B cell (primary cell): Measurements from ENCODE around the gene AGBL3. TPM values are rescaled to one million over a fixed set of nuclear protein-coding genes. Genes with fewer than 3 reads are reported as not detected.

Experiments
- ATAC-seq: fragments of 200-7000 bp; cut with Tn5 transposase; one replicate; pipeline ENCODE4 v1.10.0; 2021; ENCODE audit warnings: low read depth, mild to moderate bottlenecking, moderate number of reproducible peaks, moderate library complexity
- CTCF ChIA-PET: fragments of 350-600 bp; sonication (Branson Sonifier 250); formaldehyde crosslinking; loops from one replicate; lab custom pipeline; 2021; ENCODE audit warnings: antibody characterized with exemption, inconsistent platforms; lab: Charles Lee
- POLR2A ChIA-PET: fragments of 350-600 bp; sonication (Branson Sonifier 250); formaldehyde crosslinking; loops from one replicate; lab custom pipeline; 2021; ENCODE audit warnings: antibody characterized with exemption; lab: Charles Lee
- DNase-seq: peaks from one replicate; pipeline ENCODE4 v3.0.0; 2013
- H2AFZ ChIP-seq: 2 replicates; pipeline ENCODE4 v1.6.1; 2012; ENCODE audit warnings: mild to moderate bottlenecking, low read depth, low read length; ENCODE audit not compliant: insufficient read depth, poor library complexity, severe bottlenecking
- H3K27ac ChIP-seq, 2 donors: 1 replicate in 1 of 2; 2 replicates in 1 of 2; pipeline ENCODE4 v1.5.1; 2012 to 2013; ENCODE audit warnings: low read length in 2 of 2, mild to moderate bottlenecking in 2 of 2, moderate library complexity in 1 of 2
- H3K27me3 ChIP-seq, 4 experiments: fragments of 200-600 bp in 1 of 4; sonication (generic) in 1 of 4; replicated peaks in 1 of 4; 1 replicate in 2 of 4; 2 replicates in 2 of 4; pipeline versions ENCODE4 v1.6.1 to v1.7.0; 2013 to 2016; ENCODE audit warnings: low read length in 3 of 4, mild to moderate bottlenecking in 2 of 4, mixed read lengths in 1 of 4, moderate library complexity in 1 of 4; ENCODE audit not compliant: insufficient read depth in 4 of 4, control insufficient read depth in 3 of 4; ENCODE audit errors: control extremely low read depth in 1 of 4
- H3K36me3 ChIP-seq, 2 experiments: replicated peaks in 1 of 2; 1 replicate in 1 of 2; 2 replicates in 1 of 2; pipeline versions ENCODE4 v1.6.1 to v1.7.1; 2013; ENCODE audit warnings: low read length in 1 of 2; ENCODE audit not compliant: insufficient read depth in 2 of 2, control insufficient read depth in 1 of 2; ENCODE audit errors: control extremely low read depth in 1 of 2, extremely low read depth in 1 of 2
- H3K4me1 ChIP-seq, 2 donors: fragments of 200-600 bp in 1 of 2; sonication (generic) in 1 of 2; 1 replicate in 1 of 2; 2 replicates in 1 of 2; pipeline versions ENCODE4 v1.5.1 to v1.6.1; 2013 to 2017; ENCODE audit warnings: low read length in 2 of 2; ENCODE audit not compliant: control insufficient read depth in 2 of 2, insufficient read depth in 2 of 2
- H3K4me2 ChIP-seq: replicated peaks from 2 replicates; pipeline ENCODE3; 2012; ENCODE audit warnings: mild to moderate bottlenecking, low read depth, low read length; ENCODE audit not compliant: poor library complexity, severe bottlenecking
- H3K4me3 ChIP-seq, 5 experiments: fragments of 200-600 bp in 1 of 5; sonication (generic) in 1 of 5; 1 replicate in 3 of 5; 2 replicates in 2 of 5; pipeline versions ENCODE4 v1.5.1 to v1.7.0; 2011 to 2016; ENCODE audit warnings: low read length in 4 of 5, mild to moderate bottlenecking in 4 of 5, low read depth in 2 of 5, control low read depth in 1 of 5, moderate library complexity in 1 of 5; ENCODE audit not compliant: insufficient read depth in 1 of 5; ENCODE audit errors: control extremely low read depth in 1 of 5, extremely low read depth in 1 of 5
- H3K79me2 ChIP-seq: fragments of 200-600 bp; sonication (generic); one replicate; pipeline ENCODE4 v1.6.0; 2016; ENCODE audit warnings: low read length; ENCODE audit not compliant: control insufficient read depth, insufficient read depth
- H3K9ac ChIP-seq: fragments of 200-600 bp; sonication (generic); 2 replicates; pipeline ENCODE4 v1.6.1; 2017; ENCODE audit warnings: mild to moderate bottlenecking, low read length, moderate library complexity
- H3K9me3 ChIP-seq, 3 donors: one replicate each; pipeline versions ENCODE4 v1.6.1 to v1.7.1; 2013; ENCODE audit warnings: low read length in 2 of 3; ENCODE audit not compliant: control insufficient read depth in 2 of 3, insufficient read depth in 1 of 3; ENCODE audit errors: control extremely low read depth in 1 of 3
- H4K20me1 ChIP-seq: 2 replicates; pipeline ENCODE4 v1.6.0; 2012; ENCODE audit warnings: mild to moderate bottlenecking, low read length; ENCODE audit not compliant: insufficient read depth, control insufficient read depth, poor library complexity, severe bottlenecking
- H3K27ac Mint-ChIP-seq: one replicate; pipeline ENCODE4 v1.8.0; 2021; ENCODE audit warnings: mixed read lengths
- H3K27me3 Mint-ChIP-seq: one replicate; pipeline ENCODE4 v1.8.0; 2021; ENCODE audit warnings: mixed read lengths
- H3K4me1 Mint-ChIP-seq: one replicate; pipeline ENCODE4 v1.8.0; 2021; ENCODE audit warnings: mixed read lengths
- H3K4me3 Mint-ChIP-seq: one replicate; pipeline ENCODE4 v1.8.0; 2021; ENCODE audit warnings: mixed read lengths
- H3K9me3 Mint-ChIP-seq: one replicate; pipeline ENCODE4 v1.8.0; 2022; ENCODE audit warnings: mixed read lengths; ENCODE audit not compliant: insufficient read depth
- CTCF ChIP-seq: fragments of 200-600 bp; IDR thresholded peaks from one replicate; pipeline ENCODE4 v1.8.0; 2022; ENCODE audit warnings: antibody characterized with exemption, mild to moderate bottlenecking
- EZH2 ChIP-seq: IDR thresholded peaks from 2 replicates; pipeline ENCODE4 v1.6.1; 2012; ENCODE audit warnings: borderline replicate concordance, low read depth, mild to moderate bottlenecking, moderate library complexity, low read length; ENCODE audit not compliant: insufficient read depth, poor library complexity, severe bottlenecking
- WGBS: methylation state at CpG from one replicate; pipeline ENCODE4 v1.1.5; 2013; ENCODE audit warnings: missing lambda C conversion rate; ENCODE audit not compliant: insufficient coverage; 5-methylcytosine and 5-hydroxymethylcytosine counted together
- intact Hi-C: fragments of 100-400 bp; cut with micrococcal nuclease; formaldehyde crosslinking; loops from one replicate; pipeline ENCODE4 v1.10.0; 2022
- polyA plus RNA-seq: library from polyadenylated mRNA; depleted of rRNA; stranded (reverse); fragments of >200 nt; gene quantifications from 2 replicates; pipeline ENCODE4 v1.2.3, GENCODE V29; 2012
- total RNA-seq, 2 donors: library from RNA; stranded (reverse); fragments of 120-200 nt in 1 of 2; gene quantifications; 1 replicate in 1 of 2; 2 replicates in 1 of 2; pipeline versions ENCODE4 v1.2.3 to v1.2.4, GENCODE V29; 2013 to 2022

The AGBL3 gene
- total and polyA plus RNA-seq, 2 donors (not counting 1 experiment from before 2014, with no cell fraction given): 0.51 to 10.9 TPM

- intact Hi-C loops: loop anchor here (1.0 to 5.0 kb wide), 7 partner anchors 9 to 712 kb away; partner anchors contain the start of genes AGBL3, AKR1B1, BPGM and TMEM140
- H2AFZ ChIP-seq: peak within 1 kb of the TSS; percentile 79
- peaks cover 12% of the 10 kb centered on the region for H3K79me2 ChIP-seq
- peak within 1 kb of the TSS; percentile 94 for H3K4me3 Mint-ChIP-seq
- H3K4me3 ChIP-seq: peak within 1 kb of the TSS; percentile 72 to 93 (median 83)
- DNase-seq: peak; percentile 92
- peak within 1 kb of the TSS; percentile 81 for H3K4me2 ChIP-seq
- H3K27me3 ChIP-seq: no peaks in the 10 kb centered on the region
- peak; percentile 77 for ATAC-seq
- H3K27ac ChIP-seq: peak within 1 kb of the TSS; percentile 96 to 97
- H3K9me3 Mint-ChIP-seq: no peaks in the 10 kb centered on the region
- POLR2A ChIA-PET: interaction anchor here (0.7 to 3.8 kb wide), 11 partner anchors 8 to 524 kb away, joined by 3 to 38 read pairs (median 8); partner anchors contain the start of genes AGBL3, BPGM, TMEM140 and WDR91
- H3K4me1 ChIP-seq: peaks cover 22 to 42% of the 10 kb centered on the region in 2 donors
- H4K20me1 ChIP-seq: peaks cover 10% of the 10 kb centered on the region
- peak within 1 kb of the TSS; percentile 93 for H3K27ac Mint-ChIP-seq
- no peak for TF ChIP-seq EZH2
- TF ChIP-seq CTCF: peak; percentile 77
- H3K27me3 Mint-ChIP-seq: no peaks in the 10 kb centered on the region
- H3K4me1 Mint-ChIP-seq: peaks cover 60% of the 10 kb centered on the region
- peak within 1 kb of the TSS; percentile 89 for H3K9ac ChIP-seq
- WGBS: under 1% methylated on average over 77 of the region's 77 CpGs
- peaks cover 0 to 31% of the 10 kb centered on the region in 2 experiments for H3K36me3 ChIP-seq
- CTCF ChIA-PET: interaction anchor here (0.6 to 8.1 kb wide), 18 partner anchors 8 to 738 kb away, joined by 3 to 80 read pairs (median 6); partner anchors contain the start of genes AGBL3 and TMEM140
- H3K9me3 ChIP-seq: no peaks in the 10 kb centered on the region
These were observed 184.1 kb downstream of the AGBL3 start, which contains the start of gene CYREN for GRCh38 chr7:135170274-135170997. CYREN (minus strand) TSS chr7:135170707; CDS start chr7:135168922, 1,785 bp downstream.
